ENCODE results near the gene ZNF619. TPM values are rescaled to one million over a fixed set of nuclear protein-coding genes. Genes with fewer than 3 reads are reported as not detected.
A peak's percentile ranks its signal among the peaks of the same experiment; 100 is the strongest.

ZNF619 gene
- total RNA-seq, 1 donor from 2014 or later = 5.9 TPM

DNA sequence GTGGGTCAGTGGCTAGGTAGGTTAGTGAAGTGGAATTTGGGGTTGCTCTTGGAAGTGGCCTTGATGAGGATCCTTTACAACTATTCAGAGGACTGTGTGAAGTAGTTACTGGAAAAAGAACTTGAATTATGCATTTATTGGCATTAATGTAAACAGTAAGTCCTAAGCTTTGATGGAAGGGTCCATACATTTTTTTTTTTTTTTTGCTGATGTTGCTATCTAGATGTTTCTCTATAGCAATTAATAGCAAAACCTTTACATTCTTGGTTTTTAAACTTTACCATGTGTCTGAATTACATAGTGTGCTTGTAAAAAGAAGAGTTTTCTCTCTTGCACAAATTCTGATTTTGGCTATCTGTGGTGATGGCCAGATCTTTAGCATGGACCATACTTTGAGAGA is 57.4 kb downstream of the ZNF619 start:
- DNase-seq = no peak

Small RNA genes lying within 50 kb of the gene (small RNA-seq; reads per million reads assigned to genes)
- 13.1 reads per million, percentile 92 among the genes with 10 or more reads in this experiment for gene RNU5B-2P

Other genes starting within 250 kb of the ZNF619 start
- gene EIF1B, start 167.4 kb upstream of the ZNF619 start, total RNA-seq = 55.4 TPM
- gene ENTPD3, start 89.9 kb upstream of the ZNF619 start, total RNA-seq = 1.6 TPM
- 165 TPM for gene RPL14, start 19.8 kb upstream of the ZNF619 start, total RNA-seq
- 13.6 TPM for gene ZNF620, start 28.9 kb downstream of the ZNF619 start, total RNA-seq
- 10.9 TPM for gene ZNF621, start 47.8 kb downstream of the ZNF619 start, total RNA-seq